Activated naive CD8-positive, alpha-beta T cell treated with anti-CD3 and anti-CD28 coated beads, Interleukin-2, amount 50 U/mL, for 16 hours (primary cell): ENCODE data around the gene ATF7.
"Not testable (repeated sequence)": the region's sequence is repeated elsewhere in the genome, so short reads cannot be mapped to it uniquely, and the experiment has no call there.

Source experiments
- DNase-seq: peaks from one replicate; pipeline ENCODE4 v3.0.0-alpha.2; 2020; ENCODE audit warnings: low read depth, low spot score

Gene ATF7

DNA sequence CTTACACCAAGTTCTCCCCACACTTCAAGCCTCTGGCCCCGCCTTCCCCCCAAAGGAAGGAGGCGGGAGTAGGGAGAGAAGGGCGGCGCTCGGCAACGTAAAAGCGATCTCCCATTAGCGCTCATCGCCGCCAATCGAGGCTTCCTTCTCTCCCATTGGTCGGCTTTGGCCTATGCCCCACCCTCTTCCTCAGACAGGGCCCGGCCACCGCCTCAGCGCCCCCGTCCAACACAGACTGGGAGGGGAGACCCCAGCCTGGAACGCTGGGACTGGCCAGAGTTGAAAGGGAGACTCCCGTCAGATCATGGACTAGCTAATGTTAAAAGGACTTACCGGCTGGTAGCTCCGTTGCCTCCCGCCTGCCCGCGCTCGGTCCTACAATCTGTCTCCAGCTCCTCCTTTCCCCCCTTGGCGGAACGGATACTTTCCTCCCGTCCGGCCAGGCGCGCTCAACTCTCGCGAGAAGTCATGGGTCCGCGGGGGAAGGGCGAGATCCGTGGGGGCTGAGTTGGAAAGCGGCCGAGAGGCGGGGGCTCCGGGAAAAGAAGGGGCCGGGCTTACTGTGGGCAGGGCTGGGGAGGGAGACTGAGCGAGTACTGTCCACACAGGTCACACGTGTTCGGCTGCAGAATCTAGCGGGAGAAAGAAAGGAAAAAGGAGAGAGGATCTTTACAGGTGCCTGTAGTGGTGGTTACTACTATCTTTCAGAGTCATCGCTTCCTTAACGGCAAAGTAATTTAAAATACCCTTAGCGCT is at the start of gene ATF7:
TSS of gene ATF7 (minus strand) at position 437 of the 756 bp plus-strand sequence. CDS start 25,382 bp downstream, outside the sequence.
- peak; percentile 98 for DNase-seq

DNA sequence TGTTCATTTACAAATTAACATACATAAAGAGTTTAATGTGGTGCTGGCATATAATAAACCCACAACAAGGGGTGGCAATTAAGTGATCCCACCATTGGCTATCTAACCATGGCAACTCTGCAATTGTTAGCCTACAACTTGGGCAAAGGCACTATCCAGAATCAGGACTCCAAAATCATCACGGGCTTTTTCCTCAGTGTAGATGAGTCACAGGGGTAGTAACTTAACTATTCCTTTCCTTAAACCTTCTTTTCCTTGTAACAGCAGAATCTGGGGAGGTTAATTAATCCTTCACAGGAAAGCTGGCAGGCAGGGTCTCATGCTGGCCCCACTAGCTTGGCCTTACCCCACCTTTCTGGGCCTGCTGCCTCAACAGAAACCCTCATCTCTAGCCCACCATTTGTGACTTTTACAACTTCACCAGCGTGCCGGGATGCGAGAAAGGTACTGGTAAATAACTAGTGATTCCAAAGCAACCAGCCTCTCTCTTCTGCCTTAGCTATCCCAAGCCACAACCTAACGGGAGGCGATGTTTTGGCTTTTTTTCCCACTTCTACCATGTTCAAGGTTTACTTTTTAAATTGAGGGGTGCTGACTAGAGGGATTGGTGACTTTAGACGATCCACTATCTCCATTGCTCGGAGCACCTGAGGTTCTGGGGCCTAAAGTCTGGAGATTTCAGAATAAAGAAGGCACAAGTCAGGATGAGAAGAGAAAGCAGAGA is 49.0 kb upstream of the ATF7 start:
- DNase-seq, result no peak

DNA sequence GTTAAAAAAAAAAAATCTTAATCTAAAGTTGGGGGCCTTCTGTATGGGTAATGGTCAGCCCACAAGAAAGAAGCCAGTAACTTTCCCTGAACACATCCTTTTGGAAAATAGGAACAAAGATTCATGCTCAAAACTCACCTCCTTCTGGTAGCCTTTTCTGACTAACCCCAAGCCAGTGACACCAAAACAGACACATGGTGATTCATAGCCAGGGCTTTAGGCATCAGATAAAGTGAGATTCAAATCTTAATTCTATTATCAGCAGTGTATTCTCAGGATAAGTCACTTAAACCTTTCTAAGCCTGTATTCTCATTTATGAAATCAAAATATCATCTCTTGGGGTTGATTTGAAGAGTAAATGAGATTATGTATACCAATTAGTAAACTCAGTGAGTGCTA is 44.8 kb upstream of the ATF7 start:
- no peak for DNase-seq

GRCh38 chr12:53670308-53670707 is 44.1 kb upstream of the ATF7 start:
- no peak for DNase-seq

DNA sequence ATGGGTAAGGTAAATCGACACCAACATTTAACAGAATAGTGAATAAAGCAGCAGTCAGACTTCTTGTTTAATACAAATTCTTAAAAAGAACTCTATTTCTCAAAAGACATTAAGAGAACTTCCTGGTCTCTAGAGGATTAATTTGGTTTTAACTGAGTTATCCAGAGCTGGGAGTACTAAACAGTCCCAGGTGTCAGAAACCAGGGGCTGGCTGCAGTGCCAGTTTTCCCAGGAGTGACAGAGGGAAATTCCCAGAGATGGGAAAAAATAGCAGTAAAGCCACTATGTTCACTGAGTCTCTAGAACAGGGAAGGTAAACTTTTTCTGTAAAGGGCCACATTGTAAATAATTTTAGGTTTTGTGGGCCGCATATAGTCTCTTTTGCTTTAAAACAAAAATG is 40.9 kb upstream of the ATF7 start:
- DNase-seq, result no peak

GRCh38 chr12:53664936-53665335 is 38.8 kb upstream of the ATF7 start:
- DNase-seq, result no peak

DNA sequence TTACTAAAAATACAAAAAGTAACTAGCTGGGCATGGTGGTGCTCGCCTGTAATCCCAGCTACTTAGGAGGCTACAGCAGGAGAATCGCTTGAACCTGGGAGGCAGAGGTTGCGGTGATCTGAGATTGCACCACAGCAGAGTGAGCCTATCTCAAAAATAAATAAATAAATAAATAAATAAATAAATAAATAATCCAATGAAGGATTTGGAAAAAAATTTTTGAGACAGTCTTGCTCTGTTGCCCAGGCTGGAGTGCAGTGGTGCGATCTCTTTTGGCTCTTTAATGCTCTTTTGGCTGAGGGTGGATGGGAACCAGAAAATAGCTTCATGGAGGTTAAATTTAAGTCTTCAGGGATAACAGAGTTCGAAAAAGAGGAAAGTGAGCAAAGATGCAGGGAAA is 38.0 kb upstream of the ATF7 start:
- DNase-seq, result no peak

- DNase-seq, result no peak
Observed at GRCh38 chr12:53660041-53660440, 33.9 kb upstream of the ATF7 start.

- DNase-seq, result no peak
Observed at GRCh38 chr12:53659571-53659981, 33.4 kb upstream of the ATF7 start.

DNA sequence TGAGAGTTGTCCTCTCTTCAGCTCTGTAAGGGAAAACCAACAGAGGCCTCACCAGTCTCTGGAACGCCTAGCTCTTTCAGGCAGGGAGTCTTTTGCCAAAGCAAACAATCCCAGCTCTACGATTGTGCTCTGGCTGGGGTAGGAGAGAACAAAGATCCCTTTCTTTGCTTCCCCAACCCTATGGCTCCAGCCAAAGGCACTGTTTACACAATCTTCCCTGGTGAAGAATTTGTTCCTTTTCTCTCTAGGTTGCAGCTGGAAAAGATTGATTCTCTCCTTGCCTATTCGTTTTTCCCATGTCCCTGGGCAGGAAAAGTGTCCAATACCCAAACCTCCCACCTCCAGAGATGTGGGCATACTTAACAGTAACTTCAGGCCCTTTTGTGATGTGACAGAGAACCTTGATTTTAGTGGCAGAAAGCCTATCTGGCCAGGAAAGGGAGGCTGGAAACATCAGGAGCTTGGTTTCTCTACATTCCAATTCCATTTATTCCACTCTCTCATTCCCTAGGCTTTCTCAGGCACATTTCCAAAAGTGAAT is 32.9 kb upstream of the ATF7 start:
- DNase-seq, result no peak

- no peak for DNase-seq
Observed at GRCh38 chr12:53657041-53657440, 30.9 kb upstream of the ATF7 start.

DNA sequence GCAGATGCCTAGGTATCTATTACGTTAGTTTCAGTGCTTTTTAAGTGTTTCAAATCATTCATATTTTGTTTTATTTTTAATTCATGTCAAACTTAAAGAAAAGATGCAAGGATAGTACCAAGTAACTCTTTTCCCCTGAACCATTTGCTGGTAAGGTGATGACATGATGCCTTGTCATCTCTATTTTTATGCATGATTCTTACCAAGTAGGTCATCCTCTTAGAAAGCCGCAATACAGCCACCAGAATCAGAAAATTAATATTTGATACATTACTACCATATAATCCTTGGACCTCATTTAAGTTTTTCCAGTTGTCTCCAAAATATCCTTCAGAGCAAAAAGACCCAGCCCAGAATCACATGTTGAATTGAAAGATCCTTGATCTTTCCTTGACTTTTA is 27.4 kb upstream of the ATF7 start:
- DNase-seq, result no peak

DNA sequence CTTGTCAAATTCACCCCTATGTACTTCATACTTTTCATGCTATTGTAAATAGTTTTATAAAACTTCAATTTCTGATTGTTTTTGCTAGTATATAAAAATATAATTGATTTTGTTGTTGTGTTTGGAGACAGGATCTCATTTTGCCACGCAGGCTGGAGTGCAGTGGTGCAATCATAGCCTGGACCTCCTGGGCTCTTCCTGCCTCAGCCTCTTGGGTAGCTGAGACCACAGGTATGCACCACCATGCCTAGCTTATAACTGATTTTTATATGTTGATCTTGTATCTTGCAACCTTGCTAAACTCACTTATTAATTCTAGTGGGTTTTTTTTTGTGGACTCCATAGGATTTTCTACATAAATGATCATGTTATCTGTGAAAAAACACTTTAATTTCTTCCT is 26.2 kb upstream of the ATF7 start:
- DNase-seq, result no peak

DNA sequence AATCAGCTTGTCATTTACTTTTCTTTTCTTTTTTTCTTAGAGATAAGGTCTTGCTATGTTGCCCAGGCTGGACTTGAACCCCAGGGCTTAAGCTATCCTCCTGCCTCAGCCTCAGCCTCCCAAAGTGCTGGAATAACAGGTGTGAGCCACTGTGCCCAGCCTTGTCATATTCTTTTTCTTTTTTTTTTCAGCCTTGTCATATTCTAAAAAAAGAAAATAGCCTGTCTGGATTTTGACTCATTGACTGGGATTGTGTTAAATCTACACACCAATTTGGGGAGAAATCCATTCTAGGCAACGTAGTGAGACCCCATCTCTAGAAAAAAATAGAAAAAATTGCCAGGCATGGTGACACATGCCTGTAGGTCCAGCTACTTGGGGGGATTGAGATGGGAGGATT is 25.6 kb upstream of the ATF7 start:
- no peak for DNase-seq

DNA sequence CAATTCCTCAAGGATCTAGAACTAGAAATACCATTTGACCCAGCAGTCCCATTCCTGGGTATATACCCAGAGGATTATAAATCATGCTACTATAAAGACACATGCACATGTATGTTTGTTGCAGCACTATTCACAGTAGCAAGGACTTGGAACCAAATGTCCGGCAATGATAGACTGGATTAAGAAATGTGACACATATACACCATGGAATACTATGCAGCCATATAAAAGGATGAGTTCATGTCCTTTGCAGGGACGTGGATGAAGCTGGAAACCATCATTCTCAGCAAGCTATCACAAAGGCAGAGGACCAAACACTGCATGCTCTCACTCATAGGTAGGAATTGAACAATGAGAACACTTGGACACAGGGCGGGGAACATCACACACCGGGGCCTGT is 20.1 kb upstream of the ATF7 start:
- DNase-seq, result not testable (repeated sequence)

DNA sequence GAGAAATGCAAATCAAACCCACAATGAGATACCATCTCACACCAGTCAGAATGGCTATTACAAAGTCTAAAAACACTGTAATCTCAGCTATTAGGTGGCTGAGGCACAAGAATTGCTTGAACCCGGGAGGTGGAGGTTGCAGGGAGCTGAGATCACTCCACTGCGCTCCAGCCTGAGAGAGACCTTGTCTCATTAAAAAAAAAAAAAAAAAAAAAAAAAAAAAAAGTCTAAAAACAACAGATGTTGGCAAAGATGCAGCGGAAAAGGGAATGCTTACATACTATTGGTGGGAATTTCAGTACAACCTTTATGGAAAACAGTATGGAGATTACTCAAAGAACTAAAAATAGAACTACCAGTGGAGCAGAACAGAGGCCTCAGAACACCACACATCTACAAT is 19.0 kb upstream of the ATF7 start:
- DNase-seq, result no peak

DNA sequence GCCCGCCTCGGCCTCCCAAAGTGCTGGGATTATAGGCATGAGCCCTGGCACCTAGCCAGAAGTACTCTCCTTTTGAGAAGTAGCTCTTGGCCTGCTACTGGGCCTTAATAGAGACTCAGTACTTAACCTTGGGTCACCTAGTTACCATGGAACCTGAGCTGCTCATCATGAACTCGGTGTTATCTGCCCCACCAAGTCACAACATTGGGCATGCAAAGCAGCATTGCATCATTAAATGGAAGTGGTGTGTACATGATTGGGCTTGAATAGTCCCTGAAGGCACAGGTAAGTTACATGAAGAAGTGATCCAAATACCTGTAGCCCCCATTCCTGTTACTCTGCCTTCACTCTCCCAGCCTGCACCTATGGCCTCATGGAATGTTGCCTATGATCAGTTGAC is 18.0 kb upstream of the ATF7 start:
- DNase-seq, result no peak

DNA sequence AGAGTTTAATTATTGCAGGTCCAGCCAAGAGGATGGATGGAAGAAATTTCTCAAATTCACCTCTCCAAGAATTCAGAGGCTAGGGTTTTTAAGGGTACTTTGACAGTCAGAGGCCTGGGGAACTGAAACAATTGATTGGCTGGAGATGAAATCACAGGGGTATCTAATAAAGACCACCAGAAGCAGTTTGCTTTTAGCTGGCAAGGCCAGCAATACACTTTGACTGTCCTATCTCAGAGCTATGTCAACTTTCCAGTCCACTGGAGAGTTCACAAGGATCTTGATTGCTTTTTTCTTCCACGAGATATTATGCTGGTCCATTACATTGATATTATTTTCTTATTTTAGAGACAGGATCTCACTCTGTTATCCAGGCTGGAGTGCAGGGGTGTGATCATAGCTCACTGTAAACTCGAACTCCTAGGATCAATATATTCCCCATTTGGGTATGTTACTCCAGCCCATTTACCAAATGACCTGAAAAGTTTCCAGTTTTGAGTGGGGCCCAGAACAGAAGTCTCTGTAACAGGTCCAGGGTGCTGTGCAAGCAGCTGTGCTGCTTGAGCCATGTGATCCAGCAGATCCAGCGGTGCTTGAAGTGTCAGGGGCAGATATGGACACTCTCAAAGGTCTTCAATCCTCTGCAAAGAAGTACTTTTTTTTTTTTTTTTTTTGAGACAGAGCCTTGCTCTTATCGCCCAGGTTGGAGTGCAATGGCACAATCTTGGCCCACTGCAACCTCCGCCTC is 17.2 kb upstream of the ATF7 start:
- DNase-seq, result no peak

DNA sequence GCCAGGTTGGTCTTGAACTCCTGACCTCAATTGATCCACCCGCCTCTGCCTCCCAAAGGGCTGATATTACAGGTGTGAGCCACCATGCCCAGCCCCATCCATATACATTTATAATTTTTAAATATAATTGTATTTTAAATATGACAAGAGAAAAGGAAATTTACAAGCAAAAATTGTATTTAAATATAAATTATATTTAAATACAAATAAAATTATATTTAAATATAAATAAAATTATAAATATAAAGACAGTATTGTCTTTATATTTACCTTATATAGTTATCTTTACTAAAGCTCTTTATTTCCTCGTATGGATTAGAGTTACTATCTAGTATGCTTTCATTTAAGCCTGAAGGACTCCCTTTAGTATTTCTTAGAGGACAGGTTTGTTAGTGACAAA is 11.9 kb upstream of the ATF7 start:
- no peak for DNase-seq

- no peak for DNase-seq
Observed at GRCh38 chr12:53636641-53637040, 10.5 kb upstream of the ATF7 start.

GRCh38 chr12:53635708-53636107 is 9.5 kb upstream of the ATF7 start:
- DNase-seq, result not testable (repeated sequence)

DNA sequence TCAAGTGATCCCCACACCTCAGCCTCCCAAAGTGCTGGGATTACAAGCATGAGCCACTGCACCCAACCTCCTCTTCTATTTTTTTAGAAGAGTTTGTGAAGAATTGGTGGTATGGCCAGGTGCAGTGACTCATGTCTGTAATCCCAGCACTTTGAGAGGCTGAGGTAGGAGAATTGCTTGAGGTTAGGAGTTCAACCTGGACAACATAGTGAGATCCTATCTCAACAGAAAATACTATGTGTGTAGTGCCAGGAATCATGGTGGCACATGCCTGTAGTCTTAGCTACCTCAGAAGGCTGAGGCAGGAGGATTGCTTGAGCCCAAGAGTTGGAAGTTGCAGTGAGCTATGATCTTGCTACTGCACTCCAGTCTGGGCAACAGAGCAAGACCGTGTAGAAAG is 5.5 kb upstream of the ATF7 start:
- no peak for DNase-seq
